GM12891 (cell line): Measurements from ENCODE around the gene SMAP1.

Source experiments
- PAX5 ChIP-seq: IDR thresholded peaks from 2 replicates; pipeline ENCODE4 v1.6.1; 2011; ENCODE audit warnings: low read length, moderate library complexity, mild to moderate bottlenecking; ENCODE audit not compliant: insufficient read depth, severe bottlenecking
- POLR2A ChIP-seq: IDR thresholded peaks from 2 replicates; pipeline ENCODE4 v1.6.1; 2011; ENCODE audit warnings: low read depth, low read length, control low read depth
- POLR2AphosphoS5 ChIP-seq: IDR thresholded peaks from 2 replicates; pipeline ENCODE4 v1.6.1; 2011; ENCODE audit warnings: low read depth, low read length, control low read depth
- POU2F2 ChIP-seq: IDR thresholded peaks from 2 replicates; pipeline ENCODE4 v1.6.1; 2011; ENCODE audit warnings: low read depth, mild to moderate bottlenecking, control low read depth, low read length, moderate library complexity
- SPI1 ChIP-seq: IDR thresholded peaks from 2 replicates; pipeline ENCODE4 v1.6.1; 2011; ENCODE audit warnings: low read depth, low read length, control low read depth
- TAF1 ChIP-seq: IDR thresholded peaks from 2 replicates; pipeline ENCODE4 v1.6.1; 2011; ENCODE audit warnings: low read depth, low read length, control low read depth

DNA sequence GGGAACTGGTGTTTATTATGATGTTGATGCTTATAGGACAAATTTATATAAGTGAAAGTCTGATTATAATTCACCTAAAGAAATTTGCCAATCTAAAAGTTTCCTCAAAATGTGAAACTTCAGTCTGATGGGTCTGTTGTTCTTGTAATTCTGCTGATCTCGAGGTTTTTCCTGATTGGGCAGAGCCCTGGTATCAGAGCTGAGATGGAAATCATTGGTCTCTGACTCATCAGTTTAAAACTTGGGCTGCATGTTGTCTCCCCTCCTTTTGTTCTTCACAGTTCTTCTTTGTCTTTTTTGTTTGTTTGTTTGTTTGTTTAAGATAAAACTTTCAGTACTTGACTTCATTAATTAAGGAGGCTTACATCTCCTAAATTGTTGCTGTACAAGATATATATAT lies 5.9 kb downstream of the SMAP1 start:
- no peak for TF ChIP-seq PAX5
- no peak for TF ChIP-seq POLR2A
- TF ChIP-seq POLR2AphosphoS5, result no peak
- TF ChIP-seq SPI1, result no peak
- no peak for TF ChIP-seq TAF1
- no peak for TF ChIP-seq POU2F2
